Panc1 (cell line): ENCODE results near the gene DGKG. TPM values are rescaled to one million over a fixed set of nuclear protein-coding genes. Genes with fewer than 3 reads are reported as not detected.

Experiments used
- ATAC-seq: fragments of 200-7000 bp; cut with Tn5 transposase; 2 replicates; pipeline ENCODE4 v1.9.1; 2020; ENCODE audit warnings: mild to moderate bottlenecking, moderate library complexity
- BruUV-seq: library from RNA; stranded (reverse); fragments of 400-500 nt; replicated peaks from 2 replicates; lab custom pipeline; 2021; lab: Mats Ljungman, UMichigan
- CTCF ChIA-PET: fragments of 300-600 bp; sonication (Branson Sonifier 250); formaldehyde crosslinking; loops from one replicate; lab custom pipeline; 2022; ENCODE audit warnings: antibody characterized with exemption; lab: Charles Lee
- POLR2A ChIA-PET: fragments of 300-600 bp; sonication (Branson Sonifier 250); formaldehyde crosslinking; loops from one replicate; lab custom pipeline; 2022; ENCODE audit warnings: antibody characterized with exemption; lab: Charles Lee
- DNase-seq: peaks from one replicate; pipeline ENCODE4 v3.0.0-alpha.2; 2010; ENCODE audit warnings: low read depth, low spot score
- H3K27ac ChIP-seq: 2 replicates; pipeline ENCODE4 v1.5.1; 2011; ENCODE audit warnings: mild to moderate bottlenecking, low read length, inconsistent platforms
- H3K27me3 ChIP-seq: fragments of 200-500 bp; sonication (Bioruptor generic); 2 replicates; pipeline ENCODE4 v1.6.0; 2014; ENCODE audit warnings: low read length, inconsistent platforms; ENCODE audit not compliant: control insufficient read depth, insufficient read depth
- H3K36me3 ChIP-seq: fragments of 200-500 bp; sonication (Bioruptor generic); 2 replicates; pipeline ENCODE4 v1.5.1; 2014; ENCODE audit warnings: inconsistent platforms, mild to moderate bottlenecking, low read length, moderate library complexity; ENCODE audit not compliant: control insufficient read depth, insufficient read depth
- H3K4me1 ChIP-seq: 2 replicates; pipeline ENCODE4 v1.5.1; 2011; ENCODE audit warnings: inconsistent platforms, mild to moderate bottlenecking, low read length, moderate library complexity; ENCODE audit not compliant: control insufficient read depth, insufficient read depth
- H3K4me3 ChIP-seq, 2 experiments: 2 replicates each; pipeline ENCODE4 v1.5.1; 2011 to 2012; ENCODE audit warnings: low read depth in 2 of 2, low read length in 2 of 2, mild to moderate bottlenecking in 2 of 2, inconsistent platforms in 1 of 2, moderate library complexity in 1 of 2
- H3K9me3 ChIP-seq: fragments of 200-500 bp; sonication (Bioruptor generic); 2 replicates; pipeline ENCODE4 v1.5.1; 2014; ENCODE audit warnings: low read depth, mild to moderate bottlenecking, inconsistent platforms, low read length, moderate library complexity; ENCODE audit not compliant: control insufficient read depth, insufficient read depth
- POLR2AphosphoS5 ChIP-seq: IDR thresholded peaks from 2 replicates; pipeline ENCODE4 v1.6.1; 2012; ENCODE audit warnings: mild to moderate bottlenecking, low read depth, low read length, moderate library complexity
- SIN3A ChIP-seq: IDR thresholded peaks from 2 replicates; pipeline ENCODE4 v1.6.1; 2012; ENCODE audit warnings: low read depth, mild to moderate bottlenecking, low read length, moderate library complexity, borderline replicate concordance; ENCODE audit not compliant: insufficient read depth
- TCF7L2 ChIP-seq: IDR thresholded peaks from 2 replicates; pipeline ENCODE4 v1.6.1; 2011; ENCODE audit warnings: mild to moderate bottlenecking, low read depth, low read length, inconsistent platforms
- in situ Hi-C: cut with HindIII; loops from 2 replicates; pipeline ENCODE4 v1.10.0; 2016; ENCODE audit warnings: low sequenced_read_pairs, low pct_unique_long_range_greater_than_20kb
- intact Hi-C: fragments of 100-400 bp; cut with micrococcal nuclease; formaldehyde crosslinking; loops from one replicate; pipeline ENCODE4 v1.10.0; 2022; ENCODE audit not compliant: unreplicated experiment
- total RNA-seq: library from RNA; stranded (reverse); gene quantifications from one replicate; pipeline ENCODE4 v1.2.1, GENCODE V29; 2021; ENCODE audit not compliant: unreplicated experiment
- TF ChIP-seq, protein P1 (sequence below): fragments of 450-650 bp; IDR thresholded peaks from 2 replicates; pipeline ENCODE4 v1.5.1; 2017; ENCODE audit warnings: mild to moderate bottlenecking
- TF ChIP-seq, protein P2 (sequence below), 2 experiments: IDR thresholded peaks; 2 replicates each; pipeline ENCODE4 v1.6.1; 2011 to 2012; ENCODE audit warnings: low read depth in 2 of 2, control low read depth in 1 of 2, low read length in 1 of 2, mild to moderate bottlenecking in 1 of 2, moderate library complexity in 1 of 2; ENCODE audit not compliant: insufficient read depth in 1 of 2

The DGKG gene
- total RNA-seq, 1 experiment from 2014 or later = 0.46 TPM

DNA sequence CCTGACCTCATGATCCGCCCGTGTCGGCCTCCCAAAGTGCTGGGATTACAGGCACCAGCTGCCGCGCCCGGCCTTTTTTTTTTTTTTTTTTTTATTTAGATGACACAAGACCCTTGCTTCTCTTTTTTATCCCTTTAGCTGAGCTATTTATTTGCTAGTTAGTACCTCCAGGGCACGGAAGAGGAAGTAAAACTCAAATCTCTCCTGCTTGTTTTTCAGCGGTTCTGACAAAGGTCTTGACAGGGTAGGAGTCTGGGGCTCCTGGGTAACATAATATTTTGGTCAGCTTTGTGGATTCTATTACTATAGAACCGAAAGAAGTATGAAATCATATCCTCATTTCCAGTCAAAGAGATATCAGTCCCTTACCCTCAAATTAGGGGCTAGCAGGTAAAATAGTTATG lies 209.1 kb downstream of the DGKG start:
- ChIA-PET POLR2A (interaction anchor here (0.6 kb wide), 1 partner anchor 462 kb away, joined by 3 read pairs; no protein-coding TSS in a partner anchor), CTCF (no interaction called here)
- in situ Hi-C loops (no loop called here), intact Hi-C loops (no loop called here)
- Histone ChIP-seq H3K27me3 (0 out of 2 replicates have a peak, but pooled peaks cover 2% of the 10 kb centered on the region), H3K36me3 (no peaks in the 10 kb centered on the region), H3K4me1 (no peaks in the 10 kb centered on the region), H3K27ac (no peak overlapping the region), H3K4me3 (no peak overlapping the region), H3K9me3 (no peaks in the 10 kb centered on the region)
- TF ChIP-seq SIN3A (no peak), POLR2AphosphoS5 (no peak), TCF7L2 (no peak)
- TF ChIP-seq, protein P1, sequence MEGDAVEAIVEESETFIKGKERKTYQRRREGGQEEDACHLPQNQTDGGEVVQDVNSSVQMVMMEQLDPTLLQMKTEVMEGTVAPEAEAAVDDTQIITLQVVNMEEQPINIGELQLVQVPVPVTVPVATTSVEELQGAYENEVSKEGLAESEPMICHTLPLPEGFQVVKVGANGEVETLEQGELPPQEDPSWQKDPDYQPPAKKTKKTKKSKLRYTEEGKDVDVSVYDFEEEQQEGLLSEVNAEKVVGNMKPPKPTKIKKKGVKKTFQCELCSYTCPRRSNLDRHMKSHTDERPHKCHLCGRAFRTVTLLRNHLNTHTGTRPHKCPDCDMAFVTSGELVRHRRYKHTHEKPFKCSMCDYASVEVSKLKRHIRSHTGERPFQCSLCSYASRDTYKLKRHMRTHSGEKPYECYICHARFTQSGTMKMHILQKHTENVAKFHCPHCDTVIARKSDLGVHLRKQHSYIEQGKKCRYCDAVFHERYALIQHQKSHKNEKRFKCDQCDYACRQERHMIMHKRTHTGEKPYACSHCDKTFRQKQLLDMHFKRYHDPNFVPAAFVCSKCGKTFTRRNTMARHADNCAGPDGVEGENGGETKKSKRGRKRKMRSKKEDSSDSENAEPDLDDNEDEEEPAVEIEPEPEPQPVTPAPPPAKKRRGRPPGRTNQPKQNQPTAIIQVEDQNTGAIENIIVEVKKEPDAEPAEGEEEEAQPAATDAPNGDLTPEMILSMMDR = no peak
- TF ChIP-seq, protein P2, sequence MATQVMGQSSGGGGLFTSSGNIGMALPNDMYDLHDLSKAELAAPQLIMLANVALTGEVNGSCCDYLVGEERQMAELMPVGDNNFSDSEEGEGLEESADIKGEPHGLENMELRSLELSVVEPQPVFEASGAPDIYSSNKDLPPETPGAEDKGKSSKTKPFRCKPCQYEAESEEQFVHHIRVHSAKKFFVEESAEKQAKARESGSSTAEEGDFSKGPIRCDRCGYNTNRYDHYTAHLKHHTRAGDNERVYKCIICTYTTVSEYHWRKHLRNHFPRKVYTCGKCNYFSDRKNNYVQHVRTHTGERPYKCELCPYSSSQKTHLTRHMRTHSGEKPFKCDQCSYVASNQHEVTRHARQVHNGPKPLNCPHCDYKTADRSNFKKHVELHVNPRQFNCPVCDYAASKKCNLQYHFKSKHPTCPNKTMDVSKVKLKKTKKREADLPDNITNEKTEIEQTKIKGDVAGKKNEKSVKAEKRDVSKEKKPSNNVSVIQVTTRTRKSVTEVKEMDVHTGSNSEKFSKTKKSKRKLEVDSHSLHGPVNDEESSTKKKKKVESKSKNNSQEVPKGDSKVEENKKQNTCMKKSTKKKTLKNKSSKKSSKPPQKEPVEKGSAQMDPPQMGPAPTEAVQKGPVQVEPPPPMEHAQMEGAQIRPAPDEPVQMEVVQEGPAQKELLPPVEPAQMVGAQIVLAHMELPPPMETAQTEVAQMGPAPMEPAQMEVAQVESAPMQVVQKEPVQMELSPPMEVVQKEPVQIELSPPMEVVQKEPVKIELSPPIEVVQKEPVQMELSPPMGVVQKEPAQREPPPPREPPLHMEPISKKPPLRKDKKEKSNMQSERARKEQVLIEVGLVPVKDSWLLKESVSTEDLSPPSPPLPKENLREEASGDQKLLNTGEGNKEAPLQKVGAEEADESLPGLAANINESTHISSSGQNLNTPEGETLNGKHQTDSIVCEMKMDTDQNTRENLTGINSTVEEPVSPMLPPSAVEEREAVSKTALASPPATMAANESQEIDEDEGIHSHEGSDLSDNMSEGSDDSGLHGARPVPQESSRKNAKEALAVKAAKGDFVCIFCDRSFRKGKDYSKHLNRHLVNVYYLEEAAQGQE (IDR thresholded peaks at IDR 0.05; ENCODE audit: insufficient read depth in 1 of 2, low read depth in 2 of 2, low read length in 1 of 2) = no peak
- no peak for DNase-seq
- ATAC-seq = no peak
- BruUV-seq = no TSS peak

DNA sequence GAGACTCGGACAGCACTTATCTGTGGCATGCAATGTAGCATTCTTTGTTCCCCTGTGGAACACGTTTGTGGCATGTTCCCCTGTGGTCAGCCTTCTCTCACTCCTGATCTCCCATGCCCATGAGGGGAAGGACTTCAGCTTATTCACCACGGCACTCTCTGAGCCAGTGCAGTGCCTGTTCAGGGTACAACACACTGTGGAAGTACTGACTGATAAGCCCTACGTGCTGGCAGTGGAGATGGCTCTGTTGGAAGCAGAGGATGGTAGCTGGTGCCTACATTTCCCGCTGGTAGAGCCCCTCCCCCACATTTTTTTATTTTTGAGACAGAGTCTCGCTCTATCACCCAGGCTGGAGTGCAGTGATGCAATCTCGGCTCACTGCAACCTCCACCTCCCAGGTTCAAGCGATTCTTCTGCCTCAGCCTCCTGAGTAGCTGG lies 209.7 kb downstream of the DGKG start:
- POLR2A ChIA-PET = interaction anchor here (0.6 kb wide), 1 partner anchor 462 kb away, joined by 3 read pairs; no protein-coding TSS in a partner anchor
- H3K9me3 ChIP-seq = no peaks in the 10 kb centered on the region
- in situ Hi-C loops (no loop called here), intact Hi-C loops (no loop called here)
- no peak overlapping the region for H3K4me3 ChIP-seq
- BruUV-seq = no TSS peak
- DNase-seq (no peak), ATAC-seq (no peak)
- no peaks in the 10 kb centered on the region for H3K4me1 ChIP-seq
- CTCF ChIA-PET = no interaction called here
- H3K27me3 ChIP-seq = 0 out of 2 replicates have a peak, but pooled peaks cover 2% of the 10 kb centered on the region
- TF ChIP-seq POLR2AphosphoS5 = no peak
- TF ChIP-seq TCF7L2 = no peak
- TF ChIP-seq SIN3A = no peak
- TF ChIP-seq, protein P1 = no peak
- TF ChIP-seq, protein P2 (IDR thresholded peaks at IDR 0.05; ENCODE audit: insufficient read depth in 1 of 2, low read depth in 2 of 2, low read length in 1 of 2) = no peak
- H3K36me3 ChIP-seq = no peaks in the 10 kb centered on the region
- H3K27ac ChIP-seq = no peak overlapping the region
